ENCODE results near the gene TMF1.

- TF ChIP-seq CTCF (IDR thresholded peaks at IDR 0.05) (no peak), POLR2A (IDR thresholded peaks at IDR 0.05) (no peak)
These were observed 38.0 kb downstream of the TMF1 start for GRCh38 chr3:69014022-69014580.

Data from testis (tissue), 2 donors.